HFF-Myc (cell line): ENCODE data around the gene WAPL.
"Not testable (repeated sequence)": the region's sequence is repeated elsewhere in the genome, so short reads cannot be mapped to it uniquely, and the experiment has no call there.

ENCODE experiments used
- DNase-seq: peaks from one replicate; pipeline ENCODE4 v3.0.0-alpha.2; 2011; ENCODE audit warnings: low read depth; ENCODE audit errors: extremely low read depth
- H3K4me3 ChIP-seq: replicated peaks from 2 replicates; pipeline ENCODE4 v1.5.1; 2011; ENCODE audit warnings: low read depth, mild to moderate bottlenecking, control low read depth, low read length
- CTCF ChIP-seq: IDR thresholded peaks from 2 replicates; pipeline ENCODE4 v1.5.1; 2012; ENCODE audit warnings: mild to moderate bottlenecking, low read depth, low read length, control low read depth; ENCODE audit errors: missing control alignments

WAPL gene

GRCh38 chr10:86521678-86522509 is at the start of gene WAPL:
Gene WAPL, minus strand, starts transcription at chr10:86521792. Its CDS starts 3,723 bp downstream, at chr10:86518069.
- H3K4me3 ChIP-seq = peak within 1 kb of the TSS; percentile 71
- TF ChIP-seq CTCF = no peak
- DNase-seq = peak; percentile 54

- TF ChIP-seq CTCF = no peak
- H3K4me3 ChIP-seq = no peak overlapping the region
- no peak for DNase-seq
These were observed 47.7 kb upstream of the WAPL start for GRCh38 chr10:86569335-86569734.

GRCh38 chr10:86566518-86566917 is 44.9 kb upstream of the WAPL start:
- H3K4me3 ChIP-seq, DNase-seq: not testable (repeated sequence)

- H3K4me3 ChIP-seq, DNase-seq: not testable (repeated sequence)
These were observed 41.7 kb upstream of the WAPL start for GRCh38 chr10:86563338-86563737.

- not testable (repeated sequence) for DNase-seq, H3K4me3 ChIP-seq
These were observed 37.1 kb upstream of the WAPL start for GRCh38 chr10:86558695-86559094.

- H3K4me3 ChIP-seq = no peak overlapping the region
- no peak for TF ChIP-seq CTCF
- DNase-seq = no peak
These were observed 35.5 kb upstream of the WAPL start for GRCh38 chr10:86556933-86557649.

- no peak for TF ChIP-seq CTCF
- DNase-seq = no peak
- H3K4me3 ChIP-seq = no peak overlapping the region
These were observed 34.9 kb upstream of the WAPL start for GRCh38 chr10:86556532-86556931.

GRCh38 chr10:86553639-86554038 is 32.0 kb upstream of the WAPL start:
- no peak overlapping the region for H3K4me3 ChIP-seq
- no peak for DNase-seq
- TF ChIP-seq CTCF = no peak
